Measurements from ENCODE around the gene HECTD1.

- TF ChIP-seq CTCF (IDR thresholded peaks at IDR 0.05), result no peak
- no peak for TF ChIP-seq POLR2A (IDR thresholded peaks at IDR 0.05)
Observed at GRCh38 chr14:31110872-31111271, 96.7 kb downstream of the HECTD1 start.

All from Peyer's patch (tissue), 4 donors.